Measurements from ENCODE around the gene BZW1. TPM values are rescaled to one million over a fixed set of nuclear protein-coding genes. Genes with fewer than 3 reads are reported as not detected.
A peak's percentile ranks its signal among the peaks of the same experiment; 100 is the strongest.

Gene BZW1
- total and polyA plus RNA-seq, 2 of the 4 experiments (the other 2 are of a cell fraction) = 204 to 268 TPM

- dilution Hi-C loops (cut with HindIII; ENCODE audit: low sequenced_read_pairs, unreplicated experiment) (no loop called here), intact Hi-C loops (cut with micrococcal nuclease) (no loop called here), in situ Hi-C loops (cut with MboI; ENCODE audit: low sequenced_read_pairs) (no loop called here)
- Histone ChIP-seq H2AK9ac (replicated peaks; ENCODE audit: low read depth, low read length, poor library complexity) (no peak overlapping the region), H3K18ac (ENCODE audit: low read depth, low read length) (no peak overlapping the region), H4K91ac (ENCODE audit: insufficient read depth, low read depth, low read length) (no peak overlapping the region), H2BK15ac (ENCODE audit: low read depth, low read length) (0 out of 3 replicates have a peak overlapping the region, but pooled peaks have one; percentile 3), H3K9ac (ENCODE audit: low read depth, low read length) (no peak overlapping the region), H2BK20ac (ENCODE audit: low read depth, low read length) (no peak overlapping the region), H3K4me3 (ENCODE audit: insufficient read depth, low read depth, low read length) (no peak overlapping the region), H3K14ac (replicated peaks; ENCODE audit: low read depth, low read length) (no peak overlapping the region), H4K5ac (ENCODE audit: low read depth, low read length) (no peak overlapping the region), H3K4ac (ENCODE audit: low read depth, low read length) (no peak overlapping the region), H3K4me2 (ENCODE audit: low read depth, low read length) (no peak overlapping the region), H3K9me1 (ENCODE audit: insufficient read depth, low read length) (0 out of 2 replicates have a peak, but pooled peaks cover 4% of the 10 kb centered on the region), H4K20me1 (ENCODE audit: insufficient read depth, low read length) (no peaks in the 10 kb centered on the region), H3K4me1 (ENCODE audit: control insufficient read depth, insufficient read depth, low read length) (peaks cover 5% of the 10 kb centered on the region), H2AK5ac (ENCODE audit: low read depth, low read length) (peak overlapping the region; percentile 8; the same call in 1 of the 2 replicates), H3K23ac (ENCODE audit: low read depth, low read length) (no peak overlapping the region), H3K56ac (ENCODE audit: extremely low read depth, insufficient read depth, low read length) (no peak overlapping the region), H3K36me3 (ENCODE audit: control insufficient read depth, insufficient read depth, low read length) (no peaks in the 10 kb centered on the region), H3K27ac (ENCODE audit: insufficient read depth, low read length) (no peak overlapping the region), H4K8ac (ENCODE audit: low read depth in 2 of 2, low read length in 2 of 2) (no peak overlapping the region), H3K9me3 (ENCODE audit: control insufficient read depth, insufficient read depth, low read length) (no peaks in the 10 kb centered on the region), H3K79me1 (ENCODE audit: low read depth in 1 of 2, low read length in 2 of 2) (no peaks in the 10 kb centered on the region), H3K27me3 (ENCODE audit: control insufficient read depth, insufficient read depth, low read length) (no peaks in the 10 kb centered on the region), H2BK120ac (ENCODE audit: low read depth, low read length) (no peak overlapping the region), H2BK5ac (ENCODE audit: low read depth, low read length, poor library complexity, severe bottlenecking) (no peak overlapping the region), H2AFZ (replicated peaks; ENCODE audit: low read length, poor library complexity) (no peak overlapping the region)
- DNase-seq (no peak), ATAC-seq (ENCODE audit: low read depth) (no peak)
- no CpG with 5 or more reads among the region's 1 CpG for WGBS, 2 experiments (ENCODE audit: extremely low coverage in 2 of 2, insufficient read length in 1 of 2)
- ChIA-PET CTCF (no interaction called here), POLR2A (ENCODE audit: unreplicated experiment) (no interaction called here)
- BruUV-seq (replicated peaks) = no TSS peak
- TF ChIP-seq BHLHE40 (IDR thresholded peaks at IDR 0.05; ENCODE audit: low read depth, low read length) = no peak
- TF ChIP-seq RCOR1 (IDR thresholded peaks at IDR 0.05; ENCODE audit: insufficient replicate concordance, low read length) = no peak
- TF ChIP-seq MAFK (IDR thresholded peaks at IDR 0.05; ENCODE audit: low read depth, low read length) = no peak
- TF ChIP-seq FOS (IDR thresholded peaks at IDR 0.05; ENCODE audit: low read depth, low read length) = no peak
- no peak for TF ChIP-seq NFE2L2 (IDR thresholded peaks at IDR 0.05; ENCODE audit: low read depth, low read length)
- TF ChIP-seq SMC3 (IDR thresholded peaks at IDR 0.05; ENCODE audit: low read depth, low read length) = no peak
- no peak for TF ChIP-seq RFX5 (IDR thresholded peaks at IDR 0.05; ENCODE audit: low read depth, low read length)
- TF ChIP-seq CEBPB (IDR thresholded peaks at IDR 0.05; ENCODE audit: low read depth, low read length) = no peak
Observed at GRCh38 chr2:200796561-200796960, 15.1 kb upstream of the BZW1 start.
